PFSK-1 (cell line): ENCODE measurements around the gene SRRT.

Source experiments
- FOXP2 ChIP-seq: optimal IDR thresholded peaks from 2 replicates; pipeline ENCODE3; 2011; ENCODE audit warnings: borderline replicate concordance, control low read depth, inconsistent platforms; ENCODE audit not compliant: insufficient read depth; ENCODE audit errors: extremely low read length, extremely low read depth
- POLR2AphosphoS5 ChIP-seq: IDR thresholded peaks from 2 replicates; pipeline ENCODE4 v1.6.1; 2012; ENCODE audit warnings: low read depth, mild to moderate bottlenecking, control low read depth, low read length, moderate library complexity
- SIN3A ChIP-seq: IDR thresholded peaks from 2 replicates; pipeline ENCODE4 v1.6.1; 2012; ENCODE audit warnings: mild to moderate bottlenecking, low read length, moderate library complexity, borderline replicate concordance; ENCODE audit not compliant: insufficient read depth
- TAF1 ChIP-seq: IDR thresholded peaks from 2 replicates; pipeline ENCODE4 v1.6.1; 2012; ENCODE audit warnings: low read length, control low read depth, borderline replicate concordance; ENCODE audit not compliant: insufficient read depth
- TF ChIP-seq, protein P1 (sequence below), 2 experiments: IDR thresholded peaks; 2 replicates each; pipeline versions ENCODE4 v1.6.1 to v1.8.0; 2011 to 2012; ENCODE audit warnings: low read depth in 2 of 2, low read length in 2 of 2, control low read depth in 1 of 2, inconsistent platforms in 1 of 2, mild to moderate bottlenecking in 1 of 2, moderate library complexity in 1 of 2; ENCODE audit not compliant: insufficient read depth in 1 of 2

SRRT gene

DNA sequence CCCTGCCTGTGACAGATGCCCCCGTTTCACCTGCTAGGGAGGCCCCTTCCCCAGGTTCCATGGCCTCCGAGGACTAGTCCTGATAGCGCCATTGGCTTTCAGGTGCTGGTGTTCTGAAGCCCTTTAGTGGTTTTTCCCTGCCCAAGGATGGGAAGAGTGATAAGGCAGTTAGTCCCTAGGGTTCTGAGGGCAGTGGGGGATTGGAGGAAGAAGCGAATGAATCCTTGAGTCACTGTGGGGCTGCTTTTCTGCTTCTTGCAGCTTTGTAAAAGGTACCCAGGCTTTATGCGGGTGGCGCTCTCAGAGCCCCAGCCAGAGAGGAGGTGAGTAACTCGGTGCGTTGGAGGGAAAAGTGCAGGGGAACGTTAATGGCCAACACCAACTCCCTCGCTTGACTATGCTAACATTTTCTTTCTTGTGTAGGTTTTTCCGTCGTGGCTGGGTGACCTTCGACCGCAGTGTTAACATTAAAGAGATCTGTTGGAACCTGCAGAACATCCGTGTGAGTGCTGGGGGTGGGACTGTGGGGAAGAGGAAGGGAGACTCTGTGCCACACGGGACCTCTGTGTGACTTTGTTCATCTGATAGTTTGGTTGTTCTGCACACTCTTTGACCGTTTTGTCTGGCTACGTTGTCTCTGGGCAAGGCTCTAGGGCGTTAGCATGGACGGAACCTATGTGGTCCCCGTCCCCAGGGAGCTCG lies 10.7 kb downstream of the SRRT start:
- TF ChIP-seq TAF1 (no peak), FOXP2 (no peak), POLR2AphosphoS5 (no peak), SIN3A (no peak)
- TF ChIP-seq, protein P1, sequence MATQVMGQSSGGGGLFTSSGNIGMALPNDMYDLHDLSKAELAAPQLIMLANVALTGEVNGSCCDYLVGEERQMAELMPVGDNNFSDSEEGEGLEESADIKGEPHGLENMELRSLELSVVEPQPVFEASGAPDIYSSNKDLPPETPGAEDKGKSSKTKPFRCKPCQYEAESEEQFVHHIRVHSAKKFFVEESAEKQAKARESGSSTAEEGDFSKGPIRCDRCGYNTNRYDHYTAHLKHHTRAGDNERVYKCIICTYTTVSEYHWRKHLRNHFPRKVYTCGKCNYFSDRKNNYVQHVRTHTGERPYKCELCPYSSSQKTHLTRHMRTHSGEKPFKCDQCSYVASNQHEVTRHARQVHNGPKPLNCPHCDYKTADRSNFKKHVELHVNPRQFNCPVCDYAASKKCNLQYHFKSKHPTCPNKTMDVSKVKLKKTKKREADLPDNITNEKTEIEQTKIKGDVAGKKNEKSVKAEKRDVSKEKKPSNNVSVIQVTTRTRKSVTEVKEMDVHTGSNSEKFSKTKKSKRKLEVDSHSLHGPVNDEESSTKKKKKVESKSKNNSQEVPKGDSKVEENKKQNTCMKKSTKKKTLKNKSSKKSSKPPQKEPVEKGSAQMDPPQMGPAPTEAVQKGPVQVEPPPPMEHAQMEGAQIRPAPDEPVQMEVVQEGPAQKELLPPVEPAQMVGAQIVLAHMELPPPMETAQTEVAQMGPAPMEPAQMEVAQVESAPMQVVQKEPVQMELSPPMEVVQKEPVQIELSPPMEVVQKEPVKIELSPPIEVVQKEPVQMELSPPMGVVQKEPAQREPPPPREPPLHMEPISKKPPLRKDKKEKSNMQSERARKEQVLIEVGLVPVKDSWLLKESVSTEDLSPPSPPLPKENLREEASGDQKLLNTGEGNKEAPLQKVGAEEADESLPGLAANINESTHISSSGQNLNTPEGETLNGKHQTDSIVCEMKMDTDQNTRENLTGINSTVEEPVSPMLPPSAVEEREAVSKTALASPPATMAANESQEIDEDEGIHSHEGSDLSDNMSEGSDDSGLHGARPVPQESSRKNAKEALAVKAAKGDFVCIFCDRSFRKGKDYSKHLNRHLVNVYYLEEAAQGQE (IDR thresholded peaks at IDR 0.05; ENCODE audit: insufficient read depth in 1 of 2, low read depth in 2 of 2, low read length in 2 of 2), result no peak

DNA sequence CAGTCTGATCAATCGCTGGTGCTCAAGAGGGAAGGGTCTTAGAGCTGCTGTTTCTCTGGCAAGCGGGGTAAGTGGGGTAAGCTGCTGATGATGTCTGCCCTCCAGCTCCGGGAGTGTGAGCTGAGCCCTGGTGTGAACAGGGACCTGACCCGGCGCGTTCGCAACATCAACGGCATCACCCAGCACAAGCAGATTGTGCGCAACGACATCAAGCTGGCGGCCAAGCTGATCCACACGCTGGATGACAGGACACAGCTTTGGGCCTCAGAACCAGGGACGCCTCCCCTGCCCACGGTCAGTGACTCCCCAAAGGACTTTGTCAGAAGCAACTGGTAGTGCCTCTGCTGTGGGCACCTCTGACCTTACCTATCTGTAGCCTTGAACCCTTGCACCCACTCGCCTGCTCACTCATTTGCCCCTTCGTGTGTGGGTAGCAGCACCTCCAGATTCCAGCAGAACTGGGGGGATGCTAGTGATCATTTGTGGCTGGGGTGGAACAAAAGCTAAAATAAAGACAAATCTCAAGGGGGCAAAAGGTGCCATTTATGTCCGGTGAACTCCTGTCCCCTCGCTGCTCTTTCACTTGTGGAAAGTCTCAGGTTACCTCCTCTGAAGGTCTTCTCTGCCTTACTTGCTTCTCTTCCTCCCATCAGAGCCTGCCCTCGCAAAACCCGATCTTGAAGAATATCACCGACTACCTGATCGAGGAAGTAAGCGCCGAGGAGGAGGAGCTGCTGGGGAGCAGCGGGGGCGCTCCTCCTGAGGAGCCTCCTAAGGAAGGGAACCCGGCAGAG lies 11.4 kb downstream of the SRRT start:
- TF ChIP-seq FOXP2 (no peak), SIN3A (no peak), POLR2AphosphoS5 (no peak; the same call in 1 of the 2 replicates), TAF1 (no peak)
- TF ChIP-seq, protein P1 (IDR thresholded peaks at IDR 0.05; ENCODE audit: insufficient read depth in 1 of 2, low read depth in 2 of 2, low read length in 2 of 2), result no peak

DNA sequence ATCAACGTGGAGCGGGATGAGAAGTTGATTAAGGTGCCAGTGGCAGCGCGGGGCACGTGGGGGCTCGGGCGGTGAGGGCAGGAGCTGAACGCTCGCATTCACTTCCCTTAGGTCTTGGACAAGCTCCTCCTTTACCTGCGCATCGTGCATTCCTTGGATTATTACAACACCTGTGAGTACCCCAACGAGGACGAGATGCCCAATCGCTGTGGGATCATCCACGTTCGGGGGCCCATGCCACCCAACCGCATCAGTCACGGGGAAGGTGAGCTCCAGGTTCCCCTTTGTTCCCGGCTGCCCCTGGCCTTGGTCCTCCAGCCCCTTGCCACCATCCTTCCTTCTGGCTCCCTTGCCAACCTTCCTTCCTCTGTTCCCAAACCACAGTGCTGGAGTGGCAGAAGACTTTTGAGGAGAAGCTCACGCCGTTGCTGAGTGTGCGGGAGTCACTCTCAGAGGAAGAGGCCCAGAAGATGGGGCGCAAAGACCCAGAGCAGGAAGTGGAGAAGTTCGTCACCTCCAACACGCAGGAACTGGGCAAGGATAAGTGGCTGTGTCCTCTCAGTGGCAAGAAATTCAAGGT lies 12.1 kb downstream of the SRRT start:
- TF ChIP-seq, protein P1 (IDR thresholded peaks at IDR 0.05; ENCODE audit: insufficient read depth in 1 of 2, low read depth in 2 of 2, low read length in 2 of 2), result no peak

DNA sequence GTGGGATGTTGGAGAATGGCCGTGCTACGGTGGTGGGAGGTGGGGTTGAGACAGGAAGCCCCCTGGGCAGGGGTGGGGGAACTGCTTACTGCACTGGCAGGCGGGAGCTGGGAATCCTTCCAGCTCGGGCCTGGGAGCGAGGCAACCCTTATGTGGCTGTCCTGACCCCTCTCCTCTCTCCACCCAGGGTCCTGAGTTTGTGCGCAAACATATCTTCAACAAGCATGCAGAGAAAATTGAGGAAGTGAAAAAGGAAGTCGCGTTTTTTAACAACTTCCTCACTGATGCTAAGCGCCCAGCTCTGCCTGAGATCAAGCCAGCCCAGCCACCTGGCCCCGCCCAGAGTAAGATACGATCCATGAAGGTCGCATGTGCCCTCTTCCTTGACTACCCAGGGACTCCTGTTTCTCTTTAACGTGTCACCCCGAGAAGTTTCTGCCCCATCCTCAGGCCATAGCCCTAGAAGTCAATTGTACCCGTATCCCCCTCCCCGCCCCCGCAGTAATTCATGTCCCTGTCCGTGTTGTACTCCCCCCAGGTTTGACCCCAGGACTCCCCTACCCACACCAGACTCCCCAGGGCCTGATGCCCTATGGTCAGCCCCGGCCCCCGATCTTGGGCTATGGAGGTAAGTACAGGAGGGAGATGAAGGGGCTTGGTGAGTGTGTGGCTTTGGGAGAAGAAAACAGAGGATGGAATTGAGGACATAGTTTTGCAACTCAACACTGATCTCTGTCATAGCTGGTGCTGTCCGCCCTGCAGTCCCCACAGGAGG lies 12.8 kb downstream of the SRRT start:
- TF ChIP-seq, protein P1 (IDR thresholded peaks at IDR 0.05; ENCODE audit: insufficient read depth in 1 of 2, low read depth in 2 of 2, low read length in 2 of 2), result no peak
- TF ChIP-seq POLR2AphosphoS5 (no peak; the same call in 1 of the 2 replicates), SIN3A (no peak), TAF1 (no peak), FOXP2 (no peak)
